ENCODE measurements around the gene RYR2.

RYR2 gene

DNA sequence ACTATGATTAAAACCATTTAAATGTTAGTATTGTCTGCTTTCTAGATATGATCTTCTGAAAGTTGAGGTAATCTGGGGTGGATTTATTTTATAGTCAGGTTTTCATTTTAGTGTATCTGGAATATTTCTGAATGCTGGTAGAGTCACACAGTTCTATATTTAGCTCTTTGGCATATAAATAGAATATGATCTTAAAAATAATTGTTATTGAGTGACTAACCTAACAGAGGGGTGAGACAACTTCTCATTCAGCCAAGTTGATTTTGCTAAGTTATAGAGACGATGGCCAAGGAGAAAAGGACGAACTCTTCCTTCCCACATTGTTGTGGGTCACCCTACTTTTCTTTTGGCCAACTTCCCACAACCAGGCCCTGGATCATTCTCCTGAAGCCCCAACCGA, 30.6 kb upstream of the RYR2 start:
- in situ Hi-C loops (cut with MboI; ENCODE audit: low sequenced_read_pairs, unreplicated experiment) = no loop called here
- TF ChIP-seq, protein P1, sequence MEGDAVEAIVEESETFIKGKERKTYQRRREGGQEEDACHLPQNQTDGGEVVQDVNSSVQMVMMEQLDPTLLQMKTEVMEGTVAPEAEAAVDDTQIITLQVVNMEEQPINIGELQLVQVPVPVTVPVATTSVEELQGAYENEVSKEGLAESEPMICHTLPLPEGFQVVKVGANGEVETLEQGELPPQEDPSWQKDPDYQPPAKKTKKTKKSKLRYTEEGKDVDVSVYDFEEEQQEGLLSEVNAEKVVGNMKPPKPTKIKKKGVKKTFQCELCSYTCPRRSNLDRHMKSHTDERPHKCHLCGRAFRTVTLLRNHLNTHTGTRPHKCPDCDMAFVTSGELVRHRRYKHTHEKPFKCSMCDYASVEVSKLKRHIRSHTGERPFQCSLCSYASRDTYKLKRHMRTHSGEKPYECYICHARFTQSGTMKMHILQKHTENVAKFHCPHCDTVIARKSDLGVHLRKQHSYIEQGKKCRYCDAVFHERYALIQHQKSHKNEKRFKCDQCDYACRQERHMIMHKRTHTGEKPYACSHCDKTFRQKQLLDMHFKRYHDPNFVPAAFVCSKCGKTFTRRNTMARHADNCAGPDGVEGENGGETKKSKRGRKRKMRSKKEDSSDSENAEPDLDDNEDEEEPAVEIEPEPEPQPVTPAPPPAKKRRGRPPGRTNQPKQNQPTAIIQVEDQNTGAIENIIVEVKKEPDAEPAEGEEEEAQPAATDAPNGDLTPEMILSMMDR (IDR thresholded peaks at IDR 0.05; ENCODE audit: borderline replicate concordance, control extremely low read depth, extremely low read depth, insufficient read depth, missing control alignments) = no peak
- no peak for DNase-seq (ENCODE audit: low spot score)

DNA sequence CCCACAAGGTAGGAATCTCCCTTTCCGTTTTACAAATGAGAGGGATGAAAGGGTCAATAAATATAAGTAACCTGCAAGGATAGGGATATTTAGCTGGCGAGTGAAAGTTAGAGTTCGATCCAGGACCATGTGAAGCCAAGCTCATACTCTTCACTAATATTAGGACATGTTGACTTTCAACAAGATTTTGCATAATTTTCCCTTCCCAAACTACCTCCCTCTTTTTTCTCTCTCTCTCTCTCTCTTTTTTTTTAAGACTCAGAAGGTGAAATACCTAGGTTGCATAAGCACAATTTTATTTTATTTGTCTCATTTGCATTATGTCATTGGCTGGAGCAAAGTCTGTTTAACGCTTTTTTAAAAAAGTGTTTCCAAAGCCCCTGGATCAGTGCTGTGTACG, 29.6 kb upstream of the RYR2 start:
- in situ Hi-C loops (cut with MboI; ENCODE audit: low sequenced_read_pairs, unreplicated experiment) = no loop called here
- DNase-seq (ENCODE audit: low spot score) = no peak
- TF ChIP-seq, protein P1 (IDR thresholded peaks at IDR 0.05; ENCODE audit: borderline replicate concordance, control extremely low read depth, extremely low read depth, insufficient read depth, missing control alignments) = no peak

DNA sequence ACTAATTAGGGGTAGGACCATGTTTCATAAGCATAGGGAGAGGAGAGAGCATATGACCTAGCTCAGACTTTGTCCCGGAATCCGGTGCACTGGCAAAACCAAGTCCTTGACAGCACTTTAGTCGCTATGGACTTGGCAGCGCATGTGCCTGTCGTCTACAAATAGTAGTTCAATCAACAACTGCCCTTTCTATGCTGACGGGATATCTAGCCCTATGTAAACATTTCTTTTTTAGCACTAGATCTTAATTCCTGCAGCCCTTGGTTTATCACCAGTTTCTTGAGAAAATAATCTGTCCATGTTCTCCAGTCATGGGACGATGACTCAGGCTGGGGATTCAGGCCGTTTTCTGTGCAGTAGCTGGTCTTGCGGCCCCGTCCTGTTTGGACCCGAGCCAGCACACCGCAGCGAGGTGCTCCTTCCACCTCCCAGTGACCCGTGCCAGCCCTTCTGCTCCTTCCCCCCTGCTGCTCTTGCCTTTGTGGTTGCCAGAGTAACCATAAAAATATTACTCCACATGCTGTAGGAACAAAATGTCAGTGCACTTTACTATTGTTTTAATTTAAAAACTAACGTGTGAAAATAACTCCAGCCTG, 29.1 kb upstream of the RYR2 start:
- no peak for DNase-seq (ENCODE audit: low spot score)
- TF ChIP-seq, protein P1 (IDR thresholded peaks at IDR 0.05; ENCODE audit: borderline replicate concordance, control extremely low read depth, extremely low read depth, insufficient read depth, missing control alignments) = no peak
- in situ Hi-C loops (cut with MboI; ENCODE audit: low sequenced_read_pairs, unreplicated experiment) = no loop called here

DNA sequence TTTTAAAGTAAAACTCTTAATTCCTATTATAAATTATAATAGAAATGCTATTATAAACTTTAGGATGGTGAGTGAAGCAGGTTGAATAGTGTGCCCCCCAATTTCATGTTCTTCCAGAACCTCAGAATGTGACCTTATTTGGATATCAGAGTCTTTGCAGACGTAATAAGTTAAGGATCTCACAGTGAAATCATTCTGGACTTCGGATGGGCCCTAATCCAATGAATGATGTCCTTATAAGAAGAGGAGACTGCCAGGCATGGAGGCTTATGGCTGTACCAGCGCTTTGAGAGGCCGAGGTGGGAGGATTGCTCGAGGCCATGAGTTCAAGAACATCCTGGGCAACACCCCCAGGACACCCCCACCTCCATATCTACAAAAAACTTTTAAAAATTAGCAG, 28.4 kb upstream of the RYR2 start:
- TF ChIP-seq, protein P1 (IDR thresholded peaks at IDR 0.05; ENCODE audit: borderline replicate concordance, control extremely low read depth, extremely low read depth, insufficient read depth, missing control alignments) = no peak
- in situ Hi-C loops (cut with MboI; ENCODE audit: low sequenced_read_pairs, unreplicated experiment) = no loop called here
- no peak for DNase-seq (ENCODE audit: low spot score)

DNA sequence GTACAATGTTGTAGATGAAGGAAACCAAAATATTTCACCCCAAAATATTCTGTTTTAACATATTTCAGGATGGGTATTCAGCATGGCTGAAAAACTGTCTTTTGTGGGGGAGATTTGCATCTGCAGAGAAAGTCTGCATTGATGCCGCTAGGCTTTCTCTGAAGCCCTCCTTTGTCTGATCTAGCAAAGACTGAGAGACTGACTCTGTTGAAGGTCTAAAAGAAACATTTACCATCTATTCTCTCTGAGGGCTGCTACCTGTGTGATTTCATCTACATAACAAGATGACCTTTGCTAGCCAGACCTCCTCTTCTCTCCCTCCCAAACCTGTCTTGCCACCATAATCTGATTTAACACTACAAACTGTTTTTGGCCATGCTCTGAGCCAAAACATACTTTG, 25.4 kb upstream of the RYR2 start:
- DNase-seq (ENCODE audit: low spot score) = no peak
- in situ Hi-C loops (cut with MboI; ENCODE audit: low sequenced_read_pairs, unreplicated experiment) = no loop called here
- TF ChIP-seq, protein P1 (IDR thresholded peaks at IDR 0.05; ENCODE audit: borderline replicate concordance, control extremely low read depth, extremely low read depth, insufficient read depth, missing control alignments) = no peak

DNA sequence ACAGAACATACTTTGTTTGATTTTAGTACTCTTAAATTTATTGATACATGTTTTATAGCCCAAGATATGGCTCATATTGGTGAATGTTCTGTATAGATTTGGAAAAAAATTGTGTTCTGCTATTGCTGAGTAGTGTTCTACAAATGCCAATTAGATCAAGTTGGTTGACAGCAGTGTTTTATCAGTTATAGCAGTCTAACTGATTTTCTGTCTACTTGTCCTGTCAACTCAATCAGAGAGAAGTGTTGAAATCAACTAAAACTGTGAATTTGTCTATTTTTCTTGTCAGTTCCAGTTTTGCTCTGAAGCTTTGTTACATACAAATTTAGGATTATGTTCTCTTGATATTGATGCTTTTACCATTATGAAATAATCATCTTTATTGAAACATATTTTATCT, 23.1 kb upstream of the RYR2 start:
- TF ChIP-seq, protein P1 (IDR thresholded peaks at IDR 0.05; ENCODE audit: borderline replicate concordance, control extremely low read depth, extremely low read depth, insufficient read depth, missing control alignments) = no peak
- no peak for DNase-seq (ENCODE audit: low spot score)
- in situ Hi-C loops (cut with MboI; ENCODE audit: low sequenced_read_pairs, unreplicated experiment) = no loop called here
